HEK293T (cell line): Measurements from ENCODE around the gene KCTD11.

Experiments used
- CTCF ChIA-PET: fragments of 350-600 bp; formaldehyde crosslinking; extraction: SDS; loops from one replicate; lab custom pipeline; 2021; ENCODE audit warnings: antibody characterized with exemption, inconsistent platforms; lab: Yijun Ruan, JAX
- POLR2A ChIA-PET: fragments of 350-600 bp; formaldehyde crosslinking; extraction: SDS; loops from one replicate; lab custom pipeline; 2020; ENCODE audit warnings: antibody characterized with exemption, inconsistent platforms; lab: Yijun Ruan, JAX
- DNase-seq: peaks from one replicate; pipeline ENCODE4 v3.0.0; 2012; ENCODE audit warnings: mixed read lengths; ENCODE audit errors: extremely low spot score
- CTBP1 ChIP-seq: fragments of 450-650 bp; IDR thresholded peaks from 2 replicates; pipeline ENCODE4 v1.6.1; 2016; ENCODE audit warnings: borderline replicate concordance
- HDGF ChIP-seq: fragments of 450-650 bp; IDR thresholded peaks from 2 replicates; pipeline ENCODE4 v1.6.1; 2017; ENCODE audit warnings: antibody characterized with exemption, borderline replicate concordance
- LEF1 ChIP-seq: fragments of 450-650 bp; IDR thresholded peaks from 2 replicates; pipeline ENCODE4 v1.6.1; 2017; ENCODE audit warnings: mild to moderate bottlenecking, borderline replicate concordance
- SP1 ChIP-seq: fragments of 450-650 bp; IDR thresholded peaks from 2 replicates; pipeline ENCODE4 v1.6.1; 2017
- SUZ12 ChIP-seq: fragments of 450-650 bp; IDR thresholded peaks from 2 replicates; pipeline ENCODE4 v1.6.1; 2016; ENCODE audit warnings: mild to moderate bottlenecking

KCTD11 gene

GRCh38 chr17:7403977-7404736 is 52.2 kb downstream of the KCTD11 start, which contains the start of gene TMEM256:
Gene TMEM256 (minus strand): TSS chr17:7404097. CDS start chr17:7404084, 13 bp downstream.
- DNase-seq = peak; percentile 93
- POLR2A ChIA-PET = interaction anchor here (0.6 to 2.1 kb wide), 27 partner anchors 8 to 283 kb away, joined by 3 to 25 read pairs (median 4); partner anchors contain the start of genes CHRNB1, PLSCR3, POLR2A and TMEM102
- CTCF ChIA-PET = interaction anchor here (0.6 kb wide), 3 partner anchors 43 to 855 kb away, joined by 3 to 4 read pairs (median 3); no protein-coding TSS in a partner anchor
- TF ChIP-seq SUZ12 (no peak), LEF1 (no peak), HDGF (peak; percentile 45; the same call in 1 of the 2 replicates), SP1 (0 out of 2 replicates have a peak, but pooled peaks have one; percentile 38), CTBP1 (no peak)
